COR-L47 (cell line): Measurements from ENCODE around the gene FLRT2.

Experiments used
- DNase-seq: peaks from one replicate; lab custom pipeline; 2025; lab: John Stamatoyannopoulos, UW

The FLRT2 gene

GRCh38 chr14:85531141-85531586 lies 1.2 kb downstream of the FLRT2 start:
- DNase-seq, result no peak

GRCh38 chr14:85531587-85532373 lies 1.8 kb downstream of the FLRT2 start:
- DNase-seq, result peak; percentile 76

DNA sequence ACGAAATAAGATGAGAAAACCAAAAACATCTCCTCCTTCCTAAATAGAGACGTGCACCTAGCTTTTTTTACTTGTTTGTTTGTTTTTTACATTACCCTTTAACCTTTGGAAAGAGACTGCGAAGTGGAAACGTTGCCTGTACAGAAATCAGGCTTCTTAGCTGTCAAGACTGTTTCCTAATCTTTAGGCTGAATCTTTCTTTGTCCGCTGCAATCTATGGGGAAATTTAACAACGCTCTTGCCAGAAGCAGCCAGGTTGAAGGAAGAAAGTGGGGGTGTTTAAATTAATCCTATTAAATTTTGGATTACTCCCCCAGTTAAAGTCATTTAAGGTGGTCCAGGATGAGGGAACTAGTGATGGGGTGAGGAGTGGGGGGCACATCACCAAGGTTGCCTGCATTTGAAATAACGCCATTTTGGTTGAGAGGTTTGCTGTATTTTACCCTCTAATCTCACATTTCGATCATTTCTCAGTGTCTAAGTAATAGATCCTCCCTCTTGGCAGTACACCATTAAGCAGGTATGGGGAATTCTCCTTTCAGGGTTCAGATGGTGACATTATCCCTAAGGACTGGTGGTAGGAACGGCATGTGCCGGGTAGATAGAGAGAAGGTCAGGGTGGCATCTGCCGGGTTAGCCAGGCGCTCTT lies 2.6 kb downstream of the FLRT2 start:
- no peak for DNase-seq

GRCh38 chr14:85533023-85533860 lies 3.3 kb downstream of the FLRT2 start:
- peak; percentile 55 for DNase-seq

- peak; percentile 32 for DNase-seq
Measured at GRCh38 chr14:85533861-85534291, 3.9 kb downstream of the FLRT2 start.

DNA sequence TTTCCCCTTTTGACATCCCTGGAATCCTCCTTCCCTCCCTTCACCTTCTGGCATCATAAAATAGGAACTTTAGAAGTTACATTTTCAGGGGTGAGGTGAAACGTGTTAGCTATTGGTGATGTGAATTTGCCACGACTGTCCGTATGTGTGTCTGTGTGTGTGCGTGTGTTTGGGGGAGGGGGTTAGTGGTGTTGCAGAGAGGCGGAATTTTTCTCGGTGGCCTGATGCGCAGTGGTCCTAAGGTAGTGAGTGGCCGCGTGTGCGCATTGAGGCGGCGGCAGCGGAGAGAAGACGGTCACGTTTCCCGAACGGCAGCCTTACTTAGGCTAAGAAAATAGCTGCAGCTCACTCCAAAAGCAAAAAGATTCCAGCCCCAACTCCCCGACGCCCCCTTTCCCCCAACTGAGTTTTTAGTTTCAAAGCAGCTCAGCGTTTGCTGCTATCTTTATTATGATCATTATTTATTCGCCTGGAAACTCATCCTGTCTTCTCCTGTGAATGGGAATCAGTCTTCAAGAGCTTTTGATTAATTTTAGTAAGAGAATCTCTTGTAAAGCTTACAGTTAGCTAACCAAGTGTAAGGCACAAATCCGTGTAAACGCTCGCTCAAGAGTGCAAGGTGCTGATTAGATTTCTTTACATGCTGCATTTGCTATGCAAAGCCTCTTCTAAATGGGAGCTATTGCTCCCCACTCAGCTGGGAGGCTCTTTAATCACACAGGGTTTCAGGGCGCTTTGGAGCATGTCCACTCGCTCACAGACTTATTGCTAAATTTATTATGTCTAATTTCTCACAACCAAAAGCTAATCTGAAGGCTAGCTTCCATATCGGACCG lies 4.7 kb downstream of the FLRT2 start:
- DNase-seq, result no peak

DNA sequence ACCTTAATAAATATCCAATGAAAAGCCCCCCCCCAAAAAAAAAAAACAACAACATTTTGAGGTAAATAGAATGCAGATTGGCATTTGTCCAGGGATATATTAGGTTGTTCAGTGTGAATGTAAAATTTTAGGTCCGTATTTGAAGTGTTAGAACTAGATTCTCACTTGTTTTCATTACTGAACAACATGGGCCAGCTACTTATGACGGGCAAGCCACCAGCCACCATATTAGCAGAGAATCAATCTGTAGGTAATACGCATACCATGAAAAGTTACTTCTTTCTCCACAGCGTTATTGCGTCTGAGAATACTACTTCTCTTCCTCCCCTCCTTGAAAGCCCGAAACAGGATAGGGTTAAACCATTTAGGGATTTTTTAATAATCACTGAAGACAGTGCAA lies 5.4 kb downstream of the FLRT2 start:
- DNase-seq, result no peak

DNA sequence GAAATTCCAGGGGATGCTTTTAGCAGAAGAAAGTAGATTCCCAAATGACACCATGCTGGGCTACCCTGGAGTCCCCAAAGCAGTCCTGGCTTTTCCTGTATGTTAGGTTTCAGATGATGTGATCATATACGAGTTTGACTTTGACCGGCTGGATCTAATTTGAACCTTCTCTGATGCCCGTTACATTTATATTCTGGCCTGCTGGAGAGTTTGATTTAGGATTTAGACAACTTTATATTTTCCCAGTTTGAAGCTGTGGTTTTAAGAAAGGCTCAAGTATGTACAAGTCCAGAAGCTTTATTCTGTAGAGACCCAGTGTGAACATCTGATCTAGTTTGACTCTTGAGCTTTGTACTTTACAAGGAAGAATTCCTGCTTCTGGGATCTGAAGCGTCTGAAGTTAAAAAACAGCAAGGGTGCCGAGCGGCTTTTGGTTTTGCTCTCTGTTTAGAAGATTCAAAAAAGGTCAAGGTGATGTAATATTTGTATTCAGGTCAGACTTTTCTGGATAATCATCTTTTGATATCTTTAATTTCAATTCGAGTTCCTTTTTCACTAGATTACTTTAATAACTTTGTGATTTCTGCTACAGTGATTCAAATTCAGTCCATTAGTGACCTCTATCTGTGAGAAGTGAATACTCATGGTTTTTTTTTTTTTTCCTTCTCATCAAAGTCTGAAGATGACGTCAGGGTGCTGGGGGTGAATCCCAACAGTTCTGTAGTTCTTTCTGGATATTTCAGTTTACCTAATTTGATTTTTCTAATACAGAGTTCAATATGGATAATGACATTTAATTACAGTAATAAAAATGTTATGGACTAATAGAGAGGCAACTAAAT lies 6.3 kb downstream of the FLRT2 start:
- peak; percentile 11 for DNase-seq

- DNase-seq, result no peak
Measured at GRCh38 chr14:85536833-85537190, 6.9 kb downstream of the FLRT2 start.

GRCh38 chr14:85537526-85537925 lies 7.6 kb downstream of the FLRT2 start:
- no peak for DNase-seq

DNA sequence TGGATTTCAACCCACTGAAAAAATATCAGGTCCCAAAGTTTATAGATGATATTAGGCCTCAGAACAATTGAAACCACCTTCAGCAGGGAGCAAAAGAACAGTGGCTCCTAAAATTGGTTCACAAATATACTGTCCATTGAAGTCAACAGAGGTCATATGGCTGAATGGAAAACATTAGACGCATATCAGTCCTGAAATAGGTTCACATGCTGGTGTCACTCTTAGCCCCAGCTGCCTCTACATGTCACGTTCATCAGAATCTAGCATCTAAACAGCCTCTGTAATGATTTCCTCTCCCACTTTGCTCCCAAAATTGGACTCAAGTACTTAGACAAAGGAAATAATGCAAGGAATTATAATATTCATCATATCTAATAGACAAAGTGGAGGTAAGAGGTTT lies 8.7 kb downstream of the FLRT2 start:
- DNase-seq, result no peak

- DNase-seq, result no peak
Measured at GRCh38 chr14:85539510-85539909, 9.6 kb downstream of the FLRT2 start.

- no peak for DNase-seq
Measured at GRCh38 chr14:85542623-85543022, 12.7 kb downstream of the FLRT2 start.

GRCh38 chr14:85545738-85546137 lies 15.8 kb downstream of the FLRT2 start:
- no peak for DNase-seq

- DNase-seq, result no peak
Measured at GRCh38 chr14:85546390-85546789, 16.4 kb downstream of the FLRT2 start.

DNA sequence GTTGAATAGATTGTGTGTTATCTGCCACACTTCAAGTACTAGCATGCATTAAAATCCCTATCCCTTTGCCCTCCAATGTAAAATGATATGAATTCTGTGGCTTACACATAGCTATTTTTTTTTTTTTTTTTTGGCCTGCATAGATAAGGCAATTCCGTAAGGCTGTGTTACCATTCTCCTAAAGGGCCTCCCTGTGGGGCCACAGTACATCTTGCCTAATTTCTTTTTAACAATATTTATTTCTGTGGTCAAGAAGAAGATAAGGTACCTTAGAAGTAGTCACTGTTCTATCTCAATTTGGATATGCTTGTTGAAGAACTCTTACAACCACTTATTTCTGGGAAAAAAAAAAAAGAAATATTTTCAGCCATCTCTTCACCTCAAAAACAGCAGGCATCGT lies 19.8 kb downstream of the FLRT2 start:
- no peak for DNase-seq

DNA sequence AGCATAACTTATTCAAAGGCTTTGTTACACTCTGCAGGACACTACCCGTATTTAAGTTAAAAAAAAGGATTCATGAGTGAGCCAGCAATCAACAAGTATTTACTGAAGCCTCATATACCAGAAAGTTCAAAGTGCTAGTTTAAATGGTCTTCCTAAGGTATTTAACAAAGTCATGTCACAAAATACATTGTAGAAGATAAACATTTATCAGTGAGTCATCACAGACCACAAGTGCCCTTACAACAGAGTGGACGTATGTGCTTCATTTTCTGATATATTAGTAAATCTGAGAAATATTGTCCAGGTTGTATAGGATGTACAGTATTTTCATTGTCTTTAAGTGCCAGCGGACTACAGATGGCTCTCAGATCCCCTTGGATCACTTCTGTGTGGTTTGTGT lies 24.2 kb downstream of the FLRT2 start:
- no peak for DNase-seq

DNA sequence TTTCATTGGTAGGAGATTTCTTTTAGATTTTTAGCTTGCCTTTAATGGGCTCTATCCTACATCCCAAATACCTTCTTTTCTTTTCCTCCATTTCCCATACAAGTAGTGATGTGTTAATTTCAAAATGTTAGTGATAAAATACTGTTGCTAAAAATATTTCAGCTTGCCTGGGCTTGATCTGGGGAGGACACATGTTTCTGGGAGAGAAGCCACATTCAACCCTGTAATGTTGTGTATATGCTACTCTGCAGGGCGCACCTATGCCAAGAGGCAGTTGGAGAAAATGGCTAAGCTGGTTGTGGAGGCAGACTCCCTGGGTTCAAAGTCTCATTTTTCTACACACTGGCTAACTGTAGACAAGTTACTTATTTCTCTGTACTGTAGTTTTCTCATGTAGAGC lies 26.3 kb downstream of the FLRT2 start:
- DNase-seq, result no peak

GRCh38 chr14:85558505-85558904 lies 28.6 kb downstream of the FLRT2 start:
- no peak for DNase-seq

DNA sequence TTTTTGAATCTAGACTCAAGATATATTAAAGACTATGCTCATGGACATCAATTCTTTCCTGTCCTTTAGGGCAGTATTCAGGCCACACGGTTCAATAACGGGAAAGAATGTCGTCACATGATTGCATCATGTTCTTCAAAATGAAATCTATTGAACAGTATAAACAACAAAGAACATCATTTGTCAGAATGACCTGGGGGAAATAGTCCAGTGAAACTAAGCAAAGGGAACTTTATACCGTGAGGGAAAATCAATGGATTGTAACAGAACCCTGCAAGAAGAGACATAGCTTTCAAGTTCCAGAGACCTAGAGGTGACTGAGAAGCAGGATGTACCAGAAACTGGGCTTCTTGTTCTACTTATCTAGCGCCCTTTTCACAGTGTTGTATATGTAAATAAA lies 32.7 kb downstream of the FLRT2 start:
- no peak for DNase-seq
